Iris pigment epithelial cell (primary cell): Measurements from ENCODE around the gene EIF5AL1.
"Not testable (repeated sequence)": the region's sequence is repeated elsewhere in the genome, so short reads cannot be mapped to it uniquely, and the experiment has no call there.

ENCODE experiments used
- DNase-seq: peaks from one replicate; pipeline ENCODE4 v3.0.0-alpha.2; 2011; ENCODE audit warnings: low read depth

The EIF5AL1 gene

GRCh38 chr10:79511891-79512583 lies at the start of gene EIF5AL1:
Gene EIF5AL1 (plus strand): TSS chr10:79512533. CDS start chr10:79512650, 117 bp downstream.
- DNase-seq, result not testable (repeated sequence)

- DNase-seq, result no peak
These were observed 48.5 kb upstream of the EIF5AL1 start for GRCh38 chr10:79463578-79464496.

GRCh38 chr10:79465341-79465740 lies 47.0 kb upstream of the EIF5AL1 start:
- DNase-seq, result no peak

- DNase-seq, result no peak
These were observed 44.2 kb upstream of the EIF5AL1 start for GRCh38 chr10:79468015-79468560.

- DNase-seq, result no peak
These were observed 43.3 kb upstream of the EIF5AL1 start for GRCh38 chr10:79468841-79469585.

- no peak for DNase-seq
These were observed 42.2 kb upstream of the EIF5AL1 start for GRCh38 chr10:79470096-79470495.

GRCh38 chr10:79471776-79472175 lies 40.6 kb upstream of the EIF5AL1 start:
- DNase-seq, result no peak

GRCh38 chr10:79472449-79472848 lies 39.9 kb upstream of the EIF5AL1 start:
- DNase-seq, result no peak

GRCh38 chr10:79472951-79473350 lies 39.4 kb upstream of the EIF5AL1 start:
- DNase-seq, result no peak

GRCh38 chr10:79473496-79474095 lies 38.7 kb upstream of the EIF5AL1 start:
- DNase-seq, result no peak

GRCh38 chr10:79475119-79475653 lies 37.1 kb upstream of the EIF5AL1 start:
- no peak for DNase-seq

GRCh38 chr10:79475877-79476276 lies 36.5 kb upstream of the EIF5AL1 start:
- DNase-seq, result no peak

- no peak for DNase-seq
These were observed 35.7 kb upstream of the EIF5AL1 start for GRCh38 chr10:79476645-79477044.

GRCh38 chr10:79477456-79477855 lies 34.9 kb upstream of the EIF5AL1 start:
- no peak for DNase-seq

- no peak for DNase-seq
These were observed 32.9 kb upstream of the EIF5AL1 start for GRCh38 chr10:79479283-79479909.

- DNase-seq, result no peak
These were observed 30.0 kb upstream of the EIF5AL1 start for GRCh38 chr10:79482304-79482703.

- DNase-seq, result no peak
These were observed 29.6 kb upstream of the EIF5AL1 start for GRCh38 chr10:79482741-79483140.

GRCh38 chr10:79483299-79483698 lies 29.0 kb upstream of the EIF5AL1 start:
- no peak for DNase-seq

- no peak for DNase-seq
These were observed 28.4 kb upstream of the EIF5AL1 start for GRCh38 chr10:79483948-79484347.

- no peak for DNase-seq
These were observed 27.9 kb upstream of the EIF5AL1 start for GRCh38 chr10:79484476-79484875.
